ENCODE data around the gene ANKRD11.

DNA sequence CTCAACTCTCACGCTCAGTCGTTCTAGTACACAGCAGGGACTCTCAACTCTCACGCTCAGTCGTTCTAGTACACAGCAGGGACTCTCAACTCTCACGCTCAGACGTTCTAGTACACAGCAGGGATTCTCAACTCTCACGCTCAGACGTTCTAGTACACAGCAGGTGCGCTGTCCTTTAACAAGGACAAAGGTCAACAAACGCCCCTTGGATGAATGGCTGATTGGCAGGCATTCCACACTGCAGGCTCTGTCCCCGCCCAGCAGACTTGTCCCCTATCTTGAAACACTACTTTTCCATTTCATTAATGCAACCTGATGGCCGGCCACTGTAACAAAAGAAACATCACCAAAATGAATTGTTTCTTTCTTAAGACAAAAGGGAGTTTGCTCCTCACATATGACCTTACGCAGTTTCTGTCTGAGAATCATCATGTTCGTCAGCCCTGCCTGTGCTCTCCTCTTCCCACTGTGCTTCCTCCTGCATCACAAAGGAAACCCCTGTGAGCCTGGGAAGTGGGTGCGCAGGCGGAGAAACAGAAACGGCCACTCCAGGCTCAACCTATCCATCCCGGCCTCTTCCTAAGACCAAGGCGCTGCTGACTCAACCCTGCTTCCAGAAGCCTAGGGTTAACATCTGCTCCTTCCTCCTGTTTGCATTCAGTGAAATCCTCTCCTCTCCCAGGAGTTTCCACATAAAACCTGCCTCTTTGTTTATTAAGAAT, 59.8 kb downstream of the ANKRD11 start:
- TF ChIP-seq, protein P1, sequence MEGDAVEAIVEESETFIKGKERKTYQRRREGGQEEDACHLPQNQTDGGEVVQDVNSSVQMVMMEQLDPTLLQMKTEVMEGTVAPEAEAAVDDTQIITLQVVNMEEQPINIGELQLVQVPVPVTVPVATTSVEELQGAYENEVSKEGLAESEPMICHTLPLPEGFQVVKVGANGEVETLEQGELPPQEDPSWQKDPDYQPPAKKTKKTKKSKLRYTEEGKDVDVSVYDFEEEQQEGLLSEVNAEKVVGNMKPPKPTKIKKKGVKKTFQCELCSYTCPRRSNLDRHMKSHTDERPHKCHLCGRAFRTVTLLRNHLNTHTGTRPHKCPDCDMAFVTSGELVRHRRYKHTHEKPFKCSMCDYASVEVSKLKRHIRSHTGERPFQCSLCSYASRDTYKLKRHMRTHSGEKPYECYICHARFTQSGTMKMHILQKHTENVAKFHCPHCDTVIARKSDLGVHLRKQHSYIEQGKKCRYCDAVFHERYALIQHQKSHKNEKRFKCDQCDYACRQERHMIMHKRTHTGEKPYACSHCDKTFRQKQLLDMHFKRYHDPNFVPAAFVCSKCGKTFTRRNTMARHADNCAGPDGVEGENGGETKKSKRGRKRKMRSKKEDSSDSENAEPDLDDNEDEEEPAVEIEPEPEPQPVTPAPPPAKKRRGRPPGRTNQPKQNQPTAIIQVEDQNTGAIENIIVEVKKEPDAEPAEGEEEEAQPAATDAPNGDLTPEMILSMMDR (IDR thresholded peaks at IDR 0.05; ENCODE audit: poor library complexity, severe bottlenecking), result no peak
- TF ChIP-seq TAF1 (IDR thresholded peaks at IDR 0.05; ENCODE audit: low read depth) (no peak), EZH2 (IDR thresholded peaks at IDR 0.05; ENCODE audit: borderline replicate concordance, insufficient read depth, low read length, poor library complexity, severe bottlenecking) (no peak), POLR2AphosphoS5 (IDR thresholded peaks at IDR 0.05) (no peak), RAD21 (conservative IDR thresholded peaks at IDR 0.05) (no peak), EP300 (conservative IDR thresholded peaks at IDR 0.05; ENCODE audit: poor library complexity, severe bottlenecking) (no peak), MXI1 (conservative IDR thresholded peaks at IDR 0.05; ENCODE audit: poor library complexity, severe bottlenecking) (no peak)
- TF ChIP-seq, protein P2, sequence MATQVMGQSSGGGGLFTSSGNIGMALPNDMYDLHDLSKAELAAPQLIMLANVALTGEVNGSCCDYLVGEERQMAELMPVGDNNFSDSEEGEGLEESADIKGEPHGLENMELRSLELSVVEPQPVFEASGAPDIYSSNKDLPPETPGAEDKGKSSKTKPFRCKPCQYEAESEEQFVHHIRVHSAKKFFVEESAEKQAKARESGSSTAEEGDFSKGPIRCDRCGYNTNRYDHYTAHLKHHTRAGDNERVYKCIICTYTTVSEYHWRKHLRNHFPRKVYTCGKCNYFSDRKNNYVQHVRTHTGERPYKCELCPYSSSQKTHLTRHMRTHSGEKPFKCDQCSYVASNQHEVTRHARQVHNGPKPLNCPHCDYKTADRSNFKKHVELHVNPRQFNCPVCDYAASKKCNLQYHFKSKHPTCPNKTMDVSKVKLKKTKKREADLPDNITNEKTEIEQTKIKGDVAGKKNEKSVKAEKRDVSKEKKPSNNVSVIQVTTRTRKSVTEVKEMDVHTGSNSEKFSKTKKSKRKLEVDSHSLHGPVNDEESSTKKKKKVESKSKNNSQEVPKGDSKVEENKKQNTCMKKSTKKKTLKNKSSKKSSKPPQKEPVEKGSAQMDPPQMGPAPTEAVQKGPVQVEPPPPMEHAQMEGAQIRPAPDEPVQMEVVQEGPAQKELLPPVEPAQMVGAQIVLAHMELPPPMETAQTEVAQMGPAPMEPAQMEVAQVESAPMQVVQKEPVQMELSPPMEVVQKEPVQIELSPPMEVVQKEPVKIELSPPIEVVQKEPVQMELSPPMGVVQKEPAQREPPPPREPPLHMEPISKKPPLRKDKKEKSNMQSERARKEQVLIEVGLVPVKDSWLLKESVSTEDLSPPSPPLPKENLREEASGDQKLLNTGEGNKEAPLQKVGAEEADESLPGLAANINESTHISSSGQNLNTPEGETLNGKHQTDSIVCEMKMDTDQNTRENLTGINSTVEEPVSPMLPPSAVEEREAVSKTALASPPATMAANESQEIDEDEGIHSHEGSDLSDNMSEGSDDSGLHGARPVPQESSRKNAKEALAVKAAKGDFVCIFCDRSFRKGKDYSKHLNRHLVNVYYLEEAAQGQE (IDR thresholded peaks at IDR 0.05; ENCODE audit: borderline replicate concordance), result no peak
